ENCODE results near the gene HIVEP2. TPM values are rescaled to one million over a fixed set of nuclear protein-coding genes. Genes with fewer than 3 reads are reported as not detected.

Gene HIVEP2
- total RNA-seq, 1 experiment from 2014 or later: 4.2 TPM

GRCh38 chr6:142722012-142722411, 223.0 kb downstream of the HIVEP2 start:
- H2BK20ac ChIP-seq (ENCODE audit: low read depth, low read length, poor library complexity, severe bottlenecking): no peak overlapping the region
- no peak overlapping the region for H2AFZ ChIP-seq (ENCODE audit: low read length)
- H2BK120ac ChIP-seq (ENCODE audit: low read depth, low read length, poor library complexity, severe bottlenecking): no peak overlapping the region
- Mint-ChIP-seq H3K4me3 (no peak overlapping the region), H3K4me1 (no peaks in the 10 kb centered on the region), H3K36me3 (ENCODE audit: insufficient read depth in 1 of 3, low read depth in 3 of 3) (no peaks in the 10 kb centered on the region; a peak in 1 of 7 replicates), H3K27ac (no peak overlapping the region), H3K9me3 (no peaks in the 10 kb centered on the region; a peak in 1 of 5 replicates), H3K27me3 (ENCODE audit: low read depth) (no peaks in the 10 kb centered on the region)
- H3K23ac ChIP-seq (ENCODE audit: insufficient read length, low read depth, low read length): no peak overlapping the region
- no peak overlapping the region for H4K8ac ChIP-seq (replicated peaks; ENCODE audit: insufficient read length, low read depth, low read length)
- no peaks in the 10 kb centered on the region for H4K20me1 ChIP-seq (ENCODE audit: control insufficient read depth, insufficient read depth, insufficient read length)
- no peaks in the 10 kb centered on the region for H3K27me3 ChIP-seq (ENCODE audit: insufficient read depth, low read length)
- no peaks in the 10 kb centered on the region for H3K4me1 ChIP-seq (ENCODE audit: insufficient read depth, low read length)
- no peak overlapping the region for H3K56ac ChIP-seq (ENCODE audit: insufficient read length, low read depth, low read length)
- WGBS (ENCODE audit: extremely low coverage, insufficient read length, low lambda C conversion rate): no CpG with 5 or more reads among the region's 3 CpGs
- TF ChIP-seq CTCF (conservative IDR thresholded peaks at IDR 0.05): no peak
- no peak overlapping the region for H2BK5ac ChIP-seq (ENCODE audit: insufficient read length, low read length)
- no peak for DNase-seq
- no peak overlapping the region for H3T11ph ChIP-seq (ENCODE audit: low read length)
- H3K27ac ChIP-seq (ENCODE audit: insufficient read length, low read depth, low read length): no peak overlapping the region
- no peak overlapping the region for H3K18ac ChIP-seq (ENCODE audit: insufficient read length, low read depth, low read length)
- H3K79me2 ChIP-seq (ENCODE audit: insufficient read depth, low read length): no peaks in the 10 kb centered on the region
- no peak overlapping the region for H3K4me2 ChIP-seq (ENCODE audit: insufficient read depth, insufficient read length, low read length)
- no peaks in the 10 kb centered on the region for H3K23me2 ChIP-seq (ENCODE audit: insufficient read length, low read depth, low read length, poor library complexity, severe bottlenecking)
- no peak overlapping the region for H3K14ac ChIP-seq (ENCODE audit: insufficient read depth, low read length)
- no peak overlapping the region for H4K5ac ChIP-seq (ENCODE audit: insufficient read length, low read depth, low read length)
- no peak overlapping the region for H2BK15ac ChIP-seq (ENCODE audit: low read depth, low read length)
- no peak overlapping the region for H3K4ac ChIP-seq (ENCODE audit: low read depth, low read length)
- no peak overlapping the region for H2AK5ac ChIP-seq (ENCODE audit: insufficient read length, low read length)
- H3K9ac ChIP-seq (ENCODE audit: extremely low read depth, insufficient read length, low read length): no peak overlapping the region
- H4K91ac ChIP-seq (ENCODE audit: insufficient read length, low read depth, low read length): no peak overlapping the region
- H3K9me3 ChIP-seq (ENCODE audit: control insufficient read depth, low read depth, low read length): no peaks in the 10 kb centered on the region
- H3K79me1 ChIP-seq (ENCODE audit: insufficient read depth, low read depth, low read length, poor library complexity, severe bottlenecking): no peaks in the 10 kb centered on the region
- H2BK12ac ChIP-seq (ENCODE audit: insufficient read length, low read depth, low read length): no peak overlapping the region
